ENCODE measurements around the gene RHCE. TPM values are rescaled to one million over a fixed set of nuclear protein-coding genes. Genes with fewer than 3 reads are reported as not detected.
A peak's percentile ranks its signal among the peaks of the same experiment; 100 is the strongest.
"Not testable (repeated sequence)": the region's sequence is repeated elsewhere in the genome, so short reads cannot be mapped to it uniquely, and the experiment has no call there.

The RHCE gene
- under 1 TPM in 1 of 3 donors, not detected in 2; 0.39 TPM for total RNA-seq
- long read RNA-seq, donor 1 = 0 reads
- long read RNA-seq, donor 2 = 0 reads

DNA sequence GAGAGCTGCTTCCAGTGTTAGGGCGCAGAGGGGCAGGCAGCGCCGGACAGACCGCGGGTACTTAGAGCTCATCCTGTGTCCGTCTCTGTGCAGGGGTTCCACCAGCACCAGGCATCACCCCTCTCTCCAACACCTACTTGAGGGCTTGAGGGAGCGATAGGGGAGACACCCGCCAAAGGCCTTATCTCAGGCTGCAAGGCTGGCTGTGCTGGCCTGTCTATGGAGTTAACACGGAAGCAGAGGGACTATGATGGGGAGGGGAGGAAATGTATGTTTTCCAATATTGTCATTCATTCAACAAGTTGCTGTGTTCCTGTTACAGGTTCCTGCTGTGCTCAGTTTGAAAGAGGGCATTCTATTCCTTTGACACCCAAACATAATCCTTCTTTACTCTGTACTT lies at the start of gene RHCE:
TSS of gene RHCE (minus strand) at position 111 of the 400 bp plus-strand sequence. CDS start at position 72, 39 bp downstream.
- DNase-seq; H3K9me3 ChIP-seq; H3K4me1 ChIP-seq (ENCODE audit: low read depth); ATAC-seq; intact Hi-C loops (cut with DNase I, micrococcal nuclease); H3K4me3 ChIP-seq; H3K36me3 ChIP-seq (ENCODE audit: low read depth): not testable (repeated sequence)

DNA sequence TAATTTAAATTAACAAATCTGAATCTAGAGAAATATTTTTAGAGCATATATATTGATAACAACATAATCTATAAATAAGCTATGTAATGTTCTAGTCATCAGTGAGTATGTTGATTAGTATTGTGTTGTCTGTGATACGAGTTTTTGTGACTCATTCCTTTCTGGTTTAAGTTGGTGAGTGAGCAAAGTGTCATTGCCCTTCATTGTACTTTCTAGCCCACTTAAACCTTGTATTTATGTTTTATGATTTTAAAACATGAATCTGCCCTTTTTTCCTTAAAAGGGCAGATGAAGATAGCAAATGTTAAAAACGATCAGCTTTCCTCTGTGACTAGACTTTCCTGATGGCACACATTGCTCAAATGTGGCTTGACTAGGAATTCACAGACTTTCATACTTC lies 48.6 kb upstream of the RHCE start:
- Histone ChIP-seq H3K4me3 (no peak overlapping the region), H3K36me3 (ENCODE audit: low read depth) (no peaks in the 10 kb centered on the region), H3K4me1 (ENCODE audit: low read depth) (no peaks in the 10 kb centered on the region), H3K9me3 (no peaks in the 10 kb centered on the region)
- no peak for ATAC-seq
- intact Hi-C loops (cut with DNase I, micrococcal nuclease) = no loop called here
- TF ChIP-seq, protein P1, sequence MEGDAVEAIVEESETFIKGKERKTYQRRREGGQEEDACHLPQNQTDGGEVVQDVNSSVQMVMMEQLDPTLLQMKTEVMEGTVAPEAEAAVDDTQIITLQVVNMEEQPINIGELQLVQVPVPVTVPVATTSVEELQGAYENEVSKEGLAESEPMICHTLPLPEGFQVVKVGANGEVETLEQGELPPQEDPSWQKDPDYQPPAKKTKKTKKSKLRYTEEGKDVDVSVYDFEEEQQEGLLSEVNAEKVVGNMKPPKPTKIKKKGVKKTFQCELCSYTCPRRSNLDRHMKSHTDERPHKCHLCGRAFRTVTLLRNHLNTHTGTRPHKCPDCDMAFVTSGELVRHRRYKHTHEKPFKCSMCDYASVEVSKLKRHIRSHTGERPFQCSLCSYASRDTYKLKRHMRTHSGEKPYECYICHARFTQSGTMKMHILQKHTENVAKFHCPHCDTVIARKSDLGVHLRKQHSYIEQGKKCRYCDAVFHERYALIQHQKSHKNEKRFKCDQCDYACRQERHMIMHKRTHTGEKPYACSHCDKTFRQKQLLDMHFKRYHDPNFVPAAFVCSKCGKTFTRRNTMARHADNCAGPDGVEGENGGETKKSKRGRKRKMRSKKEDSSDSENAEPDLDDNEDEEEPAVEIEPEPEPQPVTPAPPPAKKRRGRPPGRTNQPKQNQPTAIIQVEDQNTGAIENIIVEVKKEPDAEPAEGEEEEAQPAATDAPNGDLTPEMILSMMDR (IDR thresholded peaks at IDR 0.05) = no peak
- DNase-seq = no peak

DNA sequence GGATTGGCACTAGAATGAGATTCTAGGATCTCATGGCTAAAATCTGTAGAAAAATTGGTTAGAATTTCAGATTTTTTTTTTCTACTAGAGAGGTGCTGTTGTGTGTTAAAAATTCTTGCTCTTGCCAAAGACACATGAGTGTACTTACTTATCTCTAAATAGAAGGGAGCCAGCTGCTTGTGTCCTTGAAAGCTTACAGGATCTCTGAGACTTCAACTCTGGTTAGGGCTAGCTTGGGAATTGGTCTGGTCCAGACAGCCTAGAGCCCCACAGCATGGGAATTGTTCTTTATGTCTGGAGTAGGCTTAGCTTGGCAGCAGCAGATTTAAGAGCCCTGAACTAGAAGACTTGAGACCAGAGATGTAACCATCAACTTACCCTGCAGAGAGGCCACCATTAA lies 47.4 kb upstream of the RHCE start:
- Histone ChIP-seq H3K9me3 (no peaks in the 10 kb centered on the region), H3K4me3 (no peak overlapping the region), H3K4me1 (ENCODE audit: low read depth) (no peaks in the 10 kb centered on the region), H3K36me3 (ENCODE audit: low read depth) (no peaks in the 10 kb centered on the region)
- DNase-seq (no peak), ATAC-seq (no peak)
- TF ChIP-seq, protein P1 (IDR thresholded peaks at IDR 0.05) = no peak
- intact Hi-C loops (cut with DNase I, micrococcal nuclease) = no loop called here

DNA sequence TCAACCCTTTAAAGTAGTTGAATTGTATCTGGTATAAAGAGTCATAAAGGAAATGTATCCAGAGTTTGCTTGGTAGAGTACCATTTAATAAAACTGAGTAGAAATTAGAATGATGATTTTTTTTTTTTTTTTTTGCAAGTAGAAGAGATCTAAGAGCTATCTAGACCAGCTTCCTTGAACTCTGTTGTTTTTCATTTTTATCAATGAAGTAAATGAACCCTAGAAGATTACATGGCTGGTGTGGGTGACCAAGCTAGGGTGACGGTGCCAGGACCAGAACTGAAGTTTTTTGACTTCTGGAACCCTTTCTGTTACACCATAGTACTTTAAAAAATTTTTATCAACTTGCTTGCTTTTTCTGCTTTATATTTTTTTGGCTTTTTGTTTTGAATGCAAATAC lies 47.0 kb upstream of the RHCE start:
- TF ChIP-seq, protein P1 (IDR thresholded peaks at IDR 0.05) = no peak
- DNase-seq (no peak), ATAC-seq (no peak)
- Histone ChIP-seq H3K4me1 (ENCODE audit: low read depth) (no peaks in the 10 kb centered on the region), H3K9me3 (no peaks in the 10 kb centered on the region), H3K36me3 (ENCODE audit: low read depth) (no peaks in the 10 kb centered on the region), H3K4me3 (no peak overlapping the region)
- intact Hi-C loops (cut with DNase I, micrococcal nuclease) = no loop called here

DNA sequence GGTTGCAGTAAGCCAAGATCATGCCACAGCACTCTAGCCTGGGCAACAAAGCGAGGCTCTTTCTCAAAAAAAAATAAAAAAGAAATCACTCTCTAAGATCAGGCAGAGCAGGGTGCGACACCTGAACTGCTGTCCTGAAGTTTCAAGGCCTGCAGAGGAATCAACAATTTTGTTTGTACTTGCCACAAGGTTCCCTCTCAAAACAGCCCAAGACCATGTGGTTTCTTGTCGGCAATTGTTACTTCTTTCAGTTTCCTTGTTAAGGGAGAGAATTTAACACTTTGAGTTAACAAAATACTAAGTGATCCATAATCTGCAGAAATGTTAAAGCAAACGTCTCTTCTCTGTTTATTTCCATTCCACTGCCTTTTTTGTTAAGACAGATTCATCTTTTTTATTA lies 46.6 kb upstream of the RHCE start:
- H3K36me3 ChIP-seq (ENCODE audit: low read depth) = no peaks in the 10 kb centered on the region
- intact Hi-C loops (cut with DNase I, micrococcal nuclease) = no loop called here
- DNase-seq (no peak), ATAC-seq (no peak)
- TF ChIP-seq, protein P1 (IDR thresholded peaks at IDR 0.05) = no peak
- no peaks in the 10 kb centered on the region for H3K9me3 ChIP-seq
- no peak overlapping the region for H3K4me3 ChIP-seq
- H3K4me1 ChIP-seq (ENCODE audit: low read depth) = peaks cover 4% of the 10 kb centered on the region

DNA sequence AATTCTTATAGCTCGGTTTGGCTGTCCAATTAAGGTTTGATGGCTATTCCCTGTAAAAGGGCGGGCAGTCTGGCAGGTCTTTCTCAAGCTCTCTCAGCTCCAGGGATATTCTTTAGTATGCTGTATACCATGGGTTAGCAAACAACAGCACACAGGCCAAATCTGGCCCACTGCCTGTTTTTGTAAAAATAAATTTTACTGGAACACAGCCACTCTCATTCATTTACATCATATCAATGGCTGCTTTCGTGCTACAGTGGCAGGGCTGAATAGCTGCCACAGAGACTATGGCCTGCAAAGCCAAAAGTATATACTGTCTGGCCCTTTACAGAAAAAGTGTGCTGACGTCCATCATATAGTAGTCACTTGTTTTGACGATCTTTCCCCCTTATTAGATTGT lies 42.1 kb upstream of the RHCE start:
- Histone ChIP-seq H3K36me3 (ENCODE audit: low read depth) (no peaks in the 10 kb centered on the region), H3K9me3 (no peaks in the 10 kb centered on the region), H3K4me1 (ENCODE audit: low read depth) (peaks cover 5% of the 10 kb centered on the region), H3K4me3 (no peak overlapping the region)
- ATAC-seq (peak; percentile 77), DNase-seq (peak in 2 of 3 donors; percentile 31 to 46)
- intact Hi-C loops (cut with DNase I, micrococcal nuclease) = no loop called here
- TF ChIP-seq, protein P1 (IDR thresholded peaks at IDR 0.05) = no peak
